Omental fat pad (tissue), 4 donors: ENCODE results near the gene HDLBP. TPM values are rescaled to one million over a fixed set of nuclear protein-coding genes. Genes with fewer than 3 reads are reported as not detected.

ENCODE experiments used
- ATAC-seq: fragments of 150-250 bp; one replicate; pipeline ENCODE4 v1.9.1; 2016; ENCODE audit warnings: mild to moderate bottlenecking, moderate library complexity; ENCODE audit not compliant: low FRiP score
- DNase-seq: peaks from one replicate; pipeline ENCODE4 v3.0.0-alpha.2; 2019; ENCODE audit warnings: low spot score
- total RNA-seq, 4 donors: library from RNA; depleted of rRNA; stranded (reverse); fragments of >200 nt; gene quantifications; one replicate each; pipeline ENCODE4 v1.1.0, GENCODE V29; 2016
- TF ChIP-seq, protein P1 (sequence below), 3 donors: fragments of 450-650 bp; IDR thresholded peaks; one replicate each; pipeline ENCODE4 v1.5.1; 2016 to 2017; ENCODE audit warnings: antibody characterized with exemption in 3 of 3, mild to moderate bottlenecking in 3 of 3, moderate library complexity in 2 of 3

Gene HDLBP
- total RNA-seq, 4 donors from 2014 or later = 356 to 471 (median 416) TPM

DNA sequence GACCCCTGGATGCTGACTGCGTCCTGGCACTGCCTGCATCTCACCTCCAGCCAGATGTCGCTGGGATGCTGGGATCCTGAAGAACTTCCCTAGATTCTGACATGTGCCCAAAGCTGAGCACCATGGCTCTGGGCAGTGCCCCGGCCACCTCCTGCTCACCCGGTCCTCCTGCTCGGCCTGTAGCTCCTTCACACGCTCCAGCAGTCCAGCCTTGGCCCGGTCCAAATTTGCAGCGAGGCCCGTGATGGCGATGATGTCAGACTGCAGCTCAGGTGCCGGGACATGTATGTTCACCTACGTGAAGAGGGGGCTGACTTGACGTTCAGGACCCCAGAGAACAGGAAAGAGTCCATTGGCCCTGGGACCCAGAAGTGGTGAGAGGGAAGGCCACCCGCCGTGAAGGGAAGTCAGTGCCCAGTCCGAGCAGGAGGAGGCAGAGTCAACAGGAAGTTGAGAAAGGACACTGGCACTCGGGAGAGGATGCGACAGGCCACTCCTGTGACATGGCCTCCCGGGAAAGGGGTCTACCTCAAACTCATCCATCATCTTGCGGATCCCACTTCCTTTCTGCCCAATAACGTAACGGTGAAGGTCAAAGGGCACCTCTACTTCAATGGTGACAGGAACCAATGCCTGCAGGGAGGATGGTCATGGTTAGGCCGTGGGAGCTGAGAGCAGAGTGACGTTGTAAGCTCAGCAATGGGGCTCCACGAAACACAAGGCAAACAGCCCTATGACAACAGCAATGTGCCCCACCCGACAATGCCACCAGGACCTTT, 80.3 kb downstream of the HDLBP start:
- DNase-seq (no peak), ATAC-seq (no peak)
- TF ChIP-seq, protein P1, sequence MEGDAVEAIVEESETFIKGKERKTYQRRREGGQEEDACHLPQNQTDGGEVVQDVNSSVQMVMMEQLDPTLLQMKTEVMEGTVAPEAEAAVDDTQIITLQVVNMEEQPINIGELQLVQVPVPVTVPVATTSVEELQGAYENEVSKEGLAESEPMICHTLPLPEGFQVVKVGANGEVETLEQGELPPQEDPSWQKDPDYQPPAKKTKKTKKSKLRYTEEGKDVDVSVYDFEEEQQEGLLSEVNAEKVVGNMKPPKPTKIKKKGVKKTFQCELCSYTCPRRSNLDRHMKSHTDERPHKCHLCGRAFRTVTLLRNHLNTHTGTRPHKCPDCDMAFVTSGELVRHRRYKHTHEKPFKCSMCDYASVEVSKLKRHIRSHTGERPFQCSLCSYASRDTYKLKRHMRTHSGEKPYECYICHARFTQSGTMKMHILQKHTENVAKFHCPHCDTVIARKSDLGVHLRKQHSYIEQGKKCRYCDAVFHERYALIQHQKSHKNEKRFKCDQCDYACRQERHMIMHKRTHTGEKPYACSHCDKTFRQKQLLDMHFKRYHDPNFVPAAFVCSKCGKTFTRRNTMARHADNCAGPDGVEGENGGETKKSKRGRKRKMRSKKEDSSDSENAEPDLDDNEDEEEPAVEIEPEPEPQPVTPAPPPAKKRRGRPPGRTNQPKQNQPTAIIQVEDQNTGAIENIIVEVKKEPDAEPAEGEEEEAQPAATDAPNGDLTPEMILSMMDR (IDR thresholded peaks at IDR 0.05) = no peak

DNA sequence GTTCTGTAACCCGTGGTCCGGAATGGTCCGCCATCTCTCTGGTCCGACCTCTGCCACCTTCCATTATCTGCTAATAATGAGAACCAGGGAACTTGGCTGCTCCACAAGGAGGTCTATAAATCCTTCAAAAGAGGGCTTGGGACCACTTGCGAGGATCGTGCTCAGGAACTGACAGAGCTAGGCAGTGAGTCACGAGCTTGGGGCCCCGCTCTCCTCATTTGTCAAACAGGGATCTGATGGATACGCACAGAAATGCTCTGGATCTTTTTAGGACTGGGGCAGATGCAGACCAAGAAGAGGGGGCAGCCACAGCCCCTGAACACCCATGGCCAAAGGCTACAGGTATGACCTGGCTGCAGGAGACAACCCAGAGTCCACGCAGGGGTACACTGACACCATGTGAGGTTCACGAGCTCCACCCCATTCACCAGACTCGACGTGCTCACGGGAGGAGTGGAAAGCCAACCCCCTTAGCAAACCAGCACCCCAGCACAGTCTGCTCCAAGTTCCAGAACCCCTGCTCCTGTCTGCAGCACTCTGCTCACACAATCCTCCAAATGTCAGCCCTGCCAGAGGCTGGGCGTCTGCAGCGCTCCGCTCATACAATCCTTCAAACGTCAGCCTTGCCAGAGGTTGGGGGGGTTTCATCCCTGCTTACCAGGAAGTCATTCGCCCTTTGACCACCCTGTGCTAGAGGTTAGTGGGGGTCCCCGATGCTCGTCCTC, 81.2 kb downstream of the HDLBP start:
- DNase-seq = no peak
- TF ChIP-seq, protein P1 (IDR thresholded peaks at IDR 0.05) = no peak
- no peak for ATAC-seq

- ATAC-seq (no peak), DNase-seq (no peak)
- TF ChIP-seq, protein P1 (IDR thresholded peaks at IDR 0.05) = no peak
Observed at GRCh38 chr2:241232736-241233575, 82.5 kb downstream of the HDLBP start.

DNA sequence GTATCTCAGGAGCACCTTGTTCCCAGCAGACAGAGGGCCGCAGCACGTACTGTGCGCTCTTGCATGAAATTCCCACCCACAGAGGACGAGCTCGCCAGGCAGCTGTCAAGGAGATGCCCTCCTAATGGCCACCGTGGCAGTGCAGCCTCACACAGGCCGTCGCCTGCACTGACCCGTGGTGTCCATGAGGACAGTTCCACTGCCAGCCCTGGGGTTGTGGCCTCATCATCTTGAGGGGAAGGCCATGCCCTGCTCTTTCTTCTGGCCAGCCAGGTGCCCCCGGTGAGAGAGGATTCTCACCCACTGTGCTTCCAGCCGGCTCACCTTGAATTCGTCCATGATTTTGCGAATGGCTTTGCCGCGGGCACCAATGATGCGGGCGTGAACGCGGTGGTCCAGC, 85.0 kb downstream of the HDLBP start:
- TF ChIP-seq, protein P1 (IDR thresholded peaks at IDR 0.05) = no peak
- DNase-seq (no peak), ATAC-seq (no peak)

- no peak for ATAC-seq
- DNase-seq = no peak
- TF ChIP-seq, protein P1 (IDR thresholded peaks at IDR 0.05) = no peak
Observed at GRCh38 chr2:241229563-241230401, 85.7 kb downstream of the HDLBP start.

- TF ChIP-seq, protein P1 (IDR thresholded peaks at IDR 0.05) = no peak
- DNase-seq (no peak), ATAC-seq (no peak)
Observed at GRCh38 chr2:241228860-241229516, 86.5 kb downstream of the HDLBP start.
